ENCODE results near the gene MOB3C. TPM values are rescaled to one million over a fixed set of nuclear protein-coding genes. Genes with fewer than 3 reads are reported as not detected.
"Not testable (repeated sequence)": the region's sequence is repeated elsewhere in the genome, so short reads cannot be mapped to it uniquely, and the experiment has no call there.

Gene MOB3C
- total RNA-seq, result 29.4 and 29.8 TPM in 2 replicates

DNA sequence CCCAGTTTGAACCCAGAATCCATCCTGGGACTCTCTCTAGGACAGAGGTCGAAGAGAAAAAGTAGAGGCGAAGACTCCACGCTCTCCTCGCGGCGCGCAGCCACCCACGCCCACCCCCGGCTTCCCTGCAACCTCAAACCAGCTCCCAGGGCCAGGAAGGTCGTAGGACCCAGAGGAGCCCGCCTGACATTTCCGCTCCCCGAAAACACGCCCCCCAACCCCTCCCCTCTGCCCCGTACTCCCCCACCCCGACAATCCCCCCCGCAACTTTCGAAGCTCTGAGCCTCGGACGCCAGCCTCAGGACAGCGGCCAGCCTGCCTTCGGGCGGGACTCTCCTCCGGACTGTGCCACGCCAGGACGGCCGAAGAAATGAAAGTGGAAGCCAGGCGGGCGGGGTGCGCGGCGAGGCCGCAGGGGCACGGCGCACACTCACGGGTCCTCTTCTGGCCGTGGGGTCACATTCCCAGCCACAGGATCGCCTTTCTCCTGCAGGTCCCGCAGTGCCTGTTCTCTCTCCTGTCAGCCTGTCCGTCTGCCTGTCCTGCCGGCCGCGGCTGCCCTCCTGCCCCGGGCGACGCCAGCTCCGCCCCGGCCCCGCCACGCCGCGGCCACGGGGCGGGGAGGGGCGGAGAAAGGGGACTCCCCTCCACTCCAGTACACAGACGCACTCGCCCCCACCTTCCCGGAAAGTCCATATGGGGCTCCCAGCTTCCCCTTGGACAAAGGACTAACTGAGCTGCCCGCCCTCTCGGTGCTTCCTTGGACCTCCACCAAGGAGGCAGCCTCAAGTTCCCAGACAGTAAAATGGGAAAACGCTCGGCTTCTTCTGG, at the start of gene MOB3C:
MOB3C (minus strand) TSS at position 535 of the 831 bp plus-strand sequence. CDS start 3,490 bp downstream, outside the sequence.
- intact Hi-C loops (cut with micrococcal nuclease), result loop anchor here (1.0 to 5.0 kb wide), 6 partner anchors 12 to 103 kb away; partner anchors contain the start of genes ATPAF1, EFCAB14 and MKNK1

DNA sequence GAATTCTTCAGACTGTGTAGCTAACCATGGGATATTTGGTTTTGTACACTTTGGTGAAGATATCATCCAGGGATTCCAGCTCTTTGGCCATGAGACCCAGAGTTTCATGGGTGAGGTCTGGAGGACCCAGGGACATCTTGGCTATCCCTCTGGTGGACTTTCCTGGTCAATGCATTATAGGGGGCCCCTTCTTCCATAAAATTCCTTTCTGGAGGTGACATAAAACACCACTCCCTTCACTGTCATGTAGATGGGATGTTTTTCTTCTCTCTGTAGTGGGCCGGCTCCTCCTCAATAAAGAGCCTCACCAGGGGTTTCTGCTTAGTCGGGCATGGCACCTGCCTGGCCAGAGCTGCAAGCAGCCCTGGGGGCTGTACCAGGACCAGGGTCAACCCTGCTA, 49.4 kb upstream of the MOB3C start:
- intact Hi-C loops (cut with micrococcal nuclease), result loop anchor here (5.0 kb wide), 1 partner anchor 364 kb away; the partner anchor contains the start of genes LRRC41 and UQCRH

GRCh38 chr1:46662919-46663318, 46.3 kb upstream of the MOB3C start:
- intact Hi-C loops (cut with micrococcal nuclease), result not testable (repeated sequence)

- intact Hi-C loops (cut with micrococcal nuclease), result not testable (repeated sequence)
Observed at GRCh38 chr1:46660116-46660515, 43.5 kb upstream of the MOB3C start.

- intact Hi-C loops (cut with micrococcal nuclease), result no loop called here
Observed at GRCh38 chr1:46659307-46659870, 42.8 kb upstream of the MOB3C start.

GRCh38 chr1:46657775-46658174, 41.2 kb upstream of the MOB3C start:
- intact Hi-C loops (cut with micrococcal nuclease), result no loop called here

DNA sequence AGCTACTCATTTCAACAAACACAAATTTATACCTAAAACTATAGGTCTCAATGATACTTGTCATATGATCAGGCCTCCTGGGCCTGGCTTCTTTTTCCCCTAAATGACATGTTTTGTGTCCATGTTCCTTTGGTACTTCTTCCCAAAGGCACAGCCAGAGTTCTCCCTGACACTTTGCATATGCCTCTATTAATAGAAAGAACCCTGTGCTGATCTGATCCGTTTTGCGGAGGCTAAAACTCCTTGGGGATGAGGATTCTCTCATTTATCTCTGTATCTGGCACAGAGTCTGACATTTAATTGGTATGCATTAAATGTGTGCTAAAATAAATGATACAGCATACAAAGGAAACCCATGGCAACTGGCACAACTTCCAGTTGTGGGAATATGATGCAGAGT, 40.0 kb upstream of the MOB3C start:
- intact Hi-C loops (cut with micrococcal nuclease), result no loop called here

GRCh38 chr1:46655848-46656247, 39.2 kb upstream of the MOB3C start:
- intact Hi-C loops (cut with micrococcal nuclease), result no loop called here

DNA sequence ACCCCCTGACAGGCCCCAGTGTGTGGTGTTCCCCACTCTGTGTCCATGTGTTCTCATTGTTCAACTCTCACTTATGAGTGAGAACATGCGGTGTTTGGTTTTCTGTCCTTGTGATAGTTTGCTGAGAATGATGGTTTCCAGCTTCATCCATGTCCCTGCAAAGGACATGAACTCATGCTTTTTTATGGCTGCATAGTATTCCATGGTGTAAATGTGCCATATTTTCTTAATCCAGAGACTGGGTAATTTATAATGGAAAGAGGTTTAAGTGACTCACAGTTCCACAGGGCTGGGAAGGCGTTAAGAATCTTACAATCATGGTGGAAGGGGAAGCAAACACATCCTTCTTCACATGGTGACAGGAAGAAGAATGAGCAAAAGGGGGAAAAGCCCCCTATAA, 38.1 kb upstream of the MOB3C start:
- intact Hi-C loops (cut with micrococcal nuclease), result not testable (repeated sequence)

GRCh38 chr1:46654012-46654411, 37.4 kb upstream of the MOB3C start:
- intact Hi-C loops (cut with micrococcal nuclease), result no loop called here

DNA sequence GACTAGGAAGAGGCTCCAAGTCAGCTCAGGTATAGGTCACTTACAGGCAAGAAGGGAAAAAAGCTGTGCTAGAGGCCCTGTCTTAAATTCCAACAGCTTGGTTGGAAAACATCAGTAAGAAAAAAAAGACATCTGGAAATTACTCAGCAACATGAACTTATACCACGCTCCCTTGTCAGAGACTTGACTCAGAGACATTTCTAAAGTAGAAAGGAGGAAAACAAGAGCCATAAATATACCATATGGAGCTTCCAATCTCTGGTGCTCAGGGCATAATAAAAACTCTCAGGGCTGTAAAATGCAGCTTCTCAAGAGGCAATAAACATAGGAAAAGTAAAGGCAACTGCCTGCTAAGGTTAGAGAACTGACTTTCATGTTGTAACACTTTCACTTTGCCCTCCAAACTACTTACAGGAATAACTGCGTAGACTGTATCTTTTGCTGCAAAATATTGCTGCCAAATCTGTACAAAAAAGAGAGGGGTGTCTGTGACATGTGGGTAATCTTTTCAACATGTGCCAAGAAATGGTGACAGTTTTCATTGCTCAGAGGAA, 36.9 kb upstream of the MOB3C start:
- intact Hi-C loops (cut with micrococcal nuclease), result no loop called here

DNA sequence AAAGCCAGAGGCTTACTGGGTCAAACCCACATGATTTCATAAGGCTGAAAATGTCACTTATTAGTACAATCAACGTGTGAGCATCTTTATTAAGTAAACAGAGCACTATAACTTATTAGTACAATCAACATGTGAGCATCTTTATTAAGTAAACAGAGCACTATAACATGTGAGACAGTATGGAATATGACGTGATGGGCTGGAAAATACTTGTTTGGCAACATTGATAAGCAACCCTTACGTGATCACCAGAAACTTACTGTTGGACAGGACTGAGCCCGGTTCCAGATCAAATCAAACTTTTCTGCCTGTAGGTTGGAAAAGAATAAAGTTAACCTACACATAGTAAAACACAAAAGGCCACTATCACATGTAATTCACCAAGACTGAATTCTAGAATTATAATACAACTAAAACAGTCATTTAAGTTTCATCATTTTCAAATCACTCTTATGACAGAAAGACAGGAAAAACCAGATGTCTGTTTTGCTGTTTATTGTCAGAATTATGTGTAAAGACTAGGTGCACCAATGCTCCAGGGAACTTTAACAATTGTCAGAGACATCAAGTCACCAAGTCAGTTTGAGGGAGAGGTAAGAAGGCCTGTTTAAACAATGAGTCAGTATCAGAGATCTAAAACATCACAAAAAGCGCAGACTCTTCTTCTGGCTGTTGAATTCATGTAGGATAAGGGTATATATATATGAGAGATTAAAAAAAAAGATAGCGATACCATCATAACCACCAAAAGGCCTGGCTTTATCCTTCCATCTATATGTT, 35.9 kb upstream of the MOB3C start:
- intact Hi-C loops (cut with micrococcal nuclease), result no loop called here

GRCh38 chr1:46651152-46651551, 34.5 kb upstream of the MOB3C start:
- intact Hi-C loops (cut with micrococcal nuclease), result not testable (repeated sequence)

GRCh38 chr1:46650491-46650890, 33.9 kb upstream of the MOB3C start:
- intact Hi-C loops (cut with micrococcal nuclease), result no loop called here

- intact Hi-C loops (cut with micrococcal nuclease), result no loop called here
Observed at GRCh38 chr1:46649764-46650163, 33.2 kb upstream of the MOB3C start.

DNA sequence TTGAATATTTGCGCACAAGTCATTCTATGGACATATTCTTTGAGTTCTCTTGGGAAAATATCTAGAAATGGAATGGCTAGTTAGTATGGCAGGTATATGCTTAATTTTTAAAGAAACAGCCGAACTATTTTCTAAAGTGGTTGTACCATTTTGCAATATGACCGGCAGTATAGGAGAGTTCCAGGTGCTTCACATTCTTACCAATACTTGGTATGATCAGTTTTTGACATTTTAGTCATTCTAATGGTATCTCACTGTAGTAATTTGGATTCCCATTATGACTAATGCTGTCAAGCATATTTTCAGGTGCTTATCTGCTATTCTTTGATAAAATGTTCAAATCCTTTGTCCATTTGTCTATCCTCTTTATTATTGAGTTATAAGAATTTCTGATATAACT, 31.0 kb upstream of the MOB3C start:
- intact Hi-C loops (cut with micrococcal nuclease), result no loop called here

DNA sequence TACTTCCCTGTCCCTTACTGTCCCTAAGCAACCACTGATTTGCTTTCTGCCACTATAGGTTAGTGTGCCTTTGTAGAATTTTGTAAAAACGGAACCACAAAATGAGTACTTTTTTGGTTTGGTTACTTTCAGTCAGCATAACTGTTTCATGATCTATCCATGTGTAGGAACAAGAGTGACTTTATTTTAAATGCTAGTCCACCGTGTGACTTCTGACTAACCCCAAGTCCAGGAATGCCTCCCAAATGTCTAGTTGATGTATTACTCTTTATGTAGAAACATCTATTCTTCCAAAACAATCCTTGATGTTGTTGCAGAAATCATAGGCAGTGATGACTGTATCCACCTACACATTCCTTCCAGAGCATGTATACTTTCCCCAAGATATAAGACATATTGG, 30.2 kb upstream of the MOB3C start:
- intact Hi-C loops (cut with micrococcal nuclease), result no loop called here

GRCh38 chr1:46646331-46646730, 29.7 kb upstream of the MOB3C start:
- intact Hi-C loops (cut with micrococcal nuclease), result no loop called here

DNA sequence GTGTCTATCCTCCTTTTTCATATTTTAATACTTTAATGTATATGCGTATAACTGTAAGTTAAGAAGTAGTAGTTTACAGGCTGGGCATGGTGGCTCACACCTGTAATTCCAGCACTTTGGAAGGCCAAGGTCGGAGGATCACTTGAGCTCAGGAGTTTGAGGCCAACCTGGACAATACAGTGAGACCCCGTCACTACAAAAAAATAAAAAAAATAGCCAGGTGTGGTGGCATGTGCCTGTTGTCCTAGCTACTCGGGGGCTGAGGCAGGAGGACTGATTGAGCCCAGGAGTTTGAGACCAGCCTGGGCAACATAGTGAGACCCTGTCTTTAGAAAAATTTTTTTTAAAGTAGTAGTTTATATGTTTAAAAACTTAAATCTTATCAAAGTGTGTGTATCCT, 29.2 kb upstream of the MOB3C start:
- intact Hi-C loops (cut with micrococcal nuclease), result no loop called here

GRCh38 chr1:46643368-46643775, 26.8 kb upstream of the MOB3C start:
- intact Hi-C loops (cut with micrococcal nuclease), result no loop called here

GRCh38 chr1:46642115-46642680, 25.6 kb upstream of the MOB3C start:
- intact Hi-C loops (cut with micrococcal nuclease), result no loop called here

Data from T-helper 1 cell treated with Interleukin-12 subunit alpha and Interleukin-12 subunit beta and Interleukin-4 antibody, amounts not matched to agents 30 ng/mL and 1 ng/mL, for 36 hours (primary cell).